ENCODE results near the gene TMCO5A. TPM values are rescaled to one million over a fixed set of nuclear protein-coding genes. Genes with fewer than 3 reads are reported as not detected.

TMCO5A gene
- total RNA-seq, 1 experiment from 2014 or later, result not detected

DNA sequence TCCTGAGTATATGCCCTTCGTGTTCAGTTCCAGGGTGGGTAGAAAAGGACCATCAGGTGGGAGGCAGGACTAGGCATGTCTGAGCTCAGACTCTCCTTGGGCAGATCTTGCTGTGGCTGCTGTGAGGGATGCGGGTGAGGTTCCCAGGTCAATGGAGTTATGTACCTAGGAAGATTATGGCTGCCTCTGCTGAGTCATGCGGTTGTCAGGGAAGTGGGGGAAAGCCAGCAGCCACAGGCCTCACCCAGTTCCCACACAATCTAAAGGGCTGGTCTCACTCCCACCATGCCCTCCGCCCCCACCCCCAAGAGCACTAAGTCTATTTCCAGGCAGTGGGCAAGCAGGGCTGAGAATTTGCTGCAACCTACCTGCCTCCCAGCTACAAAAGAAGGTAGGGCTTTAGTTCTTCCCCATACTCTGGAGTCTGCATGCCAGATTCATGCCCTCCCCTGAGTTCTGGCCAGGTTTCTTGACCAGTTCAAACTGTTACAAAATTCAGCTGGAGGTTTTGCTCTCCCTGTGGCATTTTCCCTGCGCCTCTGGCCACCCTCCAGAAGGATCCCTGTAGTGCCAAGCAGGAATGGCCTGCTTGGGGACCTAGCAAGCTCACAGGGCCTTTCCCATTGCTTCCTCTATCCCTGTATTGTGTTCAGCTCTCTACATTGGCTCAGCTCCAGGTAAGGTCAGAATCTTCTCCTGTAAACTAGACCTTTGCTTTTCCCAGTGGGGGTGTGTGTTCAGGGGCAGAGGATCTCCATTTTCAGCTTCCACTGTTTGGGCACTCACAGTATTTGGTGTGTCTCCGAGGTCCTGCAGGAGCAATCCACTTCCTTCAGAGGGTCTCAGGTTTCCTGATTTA, 12.7 kb upstream of the TMCO5A start (continued):
- TF ChIP-seq, protein P1, sequence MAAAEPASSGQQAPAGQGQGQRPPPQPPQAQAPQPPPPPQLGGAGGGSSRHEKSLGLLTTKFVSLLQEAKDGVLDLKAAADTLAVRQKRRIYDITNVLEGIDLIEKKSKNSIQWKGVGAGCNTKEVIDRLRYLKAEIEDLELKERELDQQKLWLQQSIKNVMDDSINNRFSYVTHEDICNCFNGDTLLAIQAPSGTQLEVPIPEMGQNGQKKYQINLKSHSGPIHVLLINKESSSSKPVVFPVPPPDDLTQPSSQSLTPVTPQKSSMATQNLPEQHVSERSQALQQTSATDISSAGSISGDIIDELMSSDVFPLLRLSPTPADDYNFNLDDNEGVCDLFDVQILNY (CRISPR knock-in tag; IDR thresholded peaks at IDR 0.05), result no peak
- TF ChIP-seq ZNF416 (CRISPR knock-in tag; IDR thresholded peaks at IDR 0.05) (no peak), ZBTB21 (CRISPR knock-in tag; IDR thresholded peaks at IDR 0.05; ENCODE audit: borderline replicate concordance) (no peak), CREB1 (CRISPR knock-in tag; IDR thresholded peaks at IDR 0.05) (no peak), ZNF232 (CRISPR knock-in tag; IDR thresholded peaks at IDR 0.05) (no peak), ZNF138 (CRISPR knock-in tag; conservative IDR thresholded peaks at IDR 0.05) (no peak), KAT7 (CRISPR knock-in tag; IDR thresholded peaks at IDR 0.05; ENCODE audit: borderline replicate concordance) (no peak), PRRX2 (CRISPR knock-in tag; IDR thresholded peaks at IDR 0.05) (no peak), ZNF423 (CRISPR knock-in tag; IDR thresholded peaks at IDR 0.05) (no peak), HMGA2 (CRISPR knock-in tag; IDR thresholded peaks at IDR 0.05) (no peak)
- TF ChIP-seq, protein P2, sequence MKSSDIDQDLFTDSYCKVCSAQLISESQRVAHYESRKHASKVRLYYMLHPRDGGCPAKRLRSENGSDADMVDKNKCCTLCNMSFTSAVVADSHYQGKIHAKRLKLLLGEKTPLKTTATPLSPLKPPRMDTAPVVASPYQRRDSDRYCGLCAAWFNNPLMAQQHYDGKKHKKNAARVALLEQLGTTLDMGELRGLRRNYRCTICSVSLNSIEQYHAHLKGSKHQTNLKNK (CRISPR knock-in tag; IDR thresholded peaks at IDR 0.05), result no peak
- TF ChIP-seq, protein P3, sequence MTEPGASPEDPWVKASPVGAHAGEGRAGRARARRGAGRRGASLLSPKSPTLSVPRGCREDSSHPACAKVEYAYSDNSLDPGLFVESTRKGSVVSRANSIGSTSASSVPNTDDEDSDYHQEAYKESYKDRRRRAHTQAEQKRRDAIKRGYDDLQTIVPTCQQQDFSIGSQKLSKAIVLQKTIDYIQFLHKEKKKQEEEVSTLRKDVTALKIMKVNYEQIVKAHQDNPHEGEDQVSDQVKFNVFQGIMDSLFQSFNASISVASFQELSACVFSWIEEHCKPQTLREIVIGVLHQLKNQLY (CRISPR knock-in tag; IDR thresholded peaks at IDR 0.05), result no peak
- TF ChIP-seq, protein P4, sequence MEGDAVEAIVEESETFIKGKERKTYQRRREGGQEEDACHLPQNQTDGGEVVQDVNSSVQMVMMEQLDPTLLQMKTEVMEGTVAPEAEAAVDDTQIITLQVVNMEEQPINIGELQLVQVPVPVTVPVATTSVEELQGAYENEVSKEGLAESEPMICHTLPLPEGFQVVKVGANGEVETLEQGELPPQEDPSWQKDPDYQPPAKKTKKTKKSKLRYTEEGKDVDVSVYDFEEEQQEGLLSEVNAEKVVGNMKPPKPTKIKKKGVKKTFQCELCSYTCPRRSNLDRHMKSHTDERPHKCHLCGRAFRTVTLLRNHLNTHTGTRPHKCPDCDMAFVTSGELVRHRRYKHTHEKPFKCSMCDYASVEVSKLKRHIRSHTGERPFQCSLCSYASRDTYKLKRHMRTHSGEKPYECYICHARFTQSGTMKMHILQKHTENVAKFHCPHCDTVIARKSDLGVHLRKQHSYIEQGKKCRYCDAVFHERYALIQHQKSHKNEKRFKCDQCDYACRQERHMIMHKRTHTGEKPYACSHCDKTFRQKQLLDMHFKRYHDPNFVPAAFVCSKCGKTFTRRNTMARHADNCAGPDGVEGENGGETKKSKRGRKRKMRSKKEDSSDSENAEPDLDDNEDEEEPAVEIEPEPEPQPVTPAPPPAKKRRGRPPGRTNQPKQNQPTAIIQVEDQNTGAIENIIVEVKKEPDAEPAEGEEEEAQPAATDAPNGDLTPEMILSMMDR (IDR thresholded peaks at IDR 0.05), result no peak

- H3K27me3 Mint-ChIP-seq (ENCODE audit: low read depth), result no peaks in the 10 kb centered on the region
- H3K9me3 Mint-ChIP-seq, result 0 out of 2 replicates have a peak, but pooled peaks cover 4% of the 10 kb centered on the region
- TF ChIP-seq ZNF671 (CRISPR knock-in tag; IDR thresholded peaks at IDR 0.05), result no peak
- TF ChIP-seq ELF4 (CRISPR knock-in tag; IDR thresholded peaks at IDR 0.05; ENCODE audit: low read depth), result no peak
- TF ChIP-seq KAT7 (CRISPR knock-in tag; IDR thresholded peaks at IDR 0.05; ENCODE audit: borderline replicate concordance), result no peak
- no peak for TF ChIP-seq NFE2L1 (CRISPR knock-in tag; IDR thresholded peaks at IDR 0.05)
- no peak for DNase-seq (ENCODE audit: low spot score)
- no peak overlapping the region for H3K27ac Mint-ChIP-seq
- no peak overlapping the region for H3K4me3 Mint-ChIP-seq
- no peaks in the 10 kb centered on the region for H3K36me3 Mint-ChIP-seq
- H3K4me1 Mint-ChIP-seq, result peaks cover 9% of the 10 kb centered on the region
- ChIA-PET POLR2A (no interaction called here), CTCF (no interaction called here)
- no peak for ATAC-seq
Observed at GRCh38 chr15:37926136-37926535, 8.3 kb upstream of the TMCO5A start.

DNA sequence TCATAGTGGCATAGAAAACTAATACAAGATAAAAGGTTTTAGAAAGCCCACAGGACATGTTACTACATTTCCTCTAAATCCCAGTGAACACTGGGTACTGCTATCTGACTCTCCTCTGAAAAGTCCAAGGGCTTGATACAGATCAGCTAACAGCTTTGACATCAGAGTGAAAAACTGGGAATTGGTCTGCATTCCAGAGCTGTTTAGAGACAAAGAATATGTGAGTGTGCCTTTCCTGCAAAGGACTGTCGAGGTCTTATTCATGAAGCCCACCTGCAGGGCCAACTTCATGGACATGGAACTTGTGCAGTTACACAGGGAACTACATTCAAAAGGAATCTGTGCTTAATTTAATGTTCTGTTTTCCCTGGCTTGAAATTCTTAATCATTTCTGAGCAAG, 5.2 kb upstream of the TMCO5A start:
- Mint-ChIP-seq H3K9me3 (no peaks in the 10 kb centered on the region), H3K4me1 (peaks cover 9% of the 10 kb centered on the region), H3K27me3 (ENCODE audit: low read depth) (no peaks in the 10 kb centered on the region), H3K36me3 (no peaks in the 10 kb centered on the region), H3K27ac (no peak overlapping the region), H3K4me3 (no peak overlapping the region)
- DNase-seq (ENCODE audit: low spot score), result no peak
- ChIA-PET CTCF (no interaction called here), POLR2A (no interaction called here)
- ATAC-seq, result peak; percentile 67
- TF ChIP-seq ZNF512 (CRISPR knock-in tag; IDR thresholded peaks at IDR 0.05; ENCODE audit: borderline replicate concordance) (no peak), HMGA2 (CRISPR knock-in tag; IDR thresholded peaks at IDR 0.05) (no peak), ZBTB43 (CRISPR knock-in tag; IDR thresholded peaks at IDR 0.05) (no peak), SOX15 (CRISPR knock-in tag; IDR thresholded peaks at IDR 0.05) (no peak), ZNF416 (CRISPR knock-in tag; IDR thresholded peaks at IDR 0.05) (no peak), NR3C1 (CRISPR knock-in tag; conservative IDR thresholded peaks at IDR 0.05; ENCODE audit: low read depth) (no peak), NFATC4 (CRISPR knock-in tag; IDR thresholded peaks at IDR 0.05) (no peak), GTF2I (CRISPR knock-in tag; conservative IDR thresholded peaks at IDR 0.05) (no peak), ZNF317 (CRISPR knock-in tag; IDR thresholded peaks at IDR 0.05; ENCODE audit: borderline replicate concordance, low read depth) (no peak)
- TF ChIP-seq, protein P5, sequence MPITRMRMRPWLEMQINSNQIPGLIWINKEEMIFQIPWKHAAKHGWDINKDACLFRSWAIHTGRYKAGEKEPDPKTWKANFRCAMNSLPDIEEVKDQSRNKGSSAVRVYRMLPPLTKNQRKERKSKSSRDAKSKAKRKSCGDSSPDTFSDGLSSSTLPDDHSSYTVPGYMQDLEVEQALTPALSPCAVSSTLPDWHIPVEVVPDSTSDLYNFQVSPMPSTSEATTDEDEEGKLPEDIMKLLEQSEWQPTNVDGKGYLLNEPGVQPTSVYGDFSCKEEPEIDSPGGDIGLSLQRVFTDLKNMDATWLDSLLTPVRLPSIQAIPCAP (CRISPR knock-in tag; IDR thresholded peaks at IDR 0.05), result no peak
- TF ChIP-seq, protein P3 (CRISPR knock-in tag; IDR thresholded peaks at IDR 0.05), result no peak
- TF ChIP-seq, protein P6, sequence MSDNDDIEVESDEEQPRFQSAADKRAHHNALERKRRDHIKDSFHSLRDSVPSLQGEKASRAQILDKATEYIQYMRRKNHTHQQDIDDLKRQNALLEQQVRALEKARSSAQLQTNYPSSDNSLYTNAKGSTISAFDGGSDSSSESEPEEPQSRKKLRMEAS (CRISPR knock-in tag; IDR thresholded peaks at IDR 0.05), result no peak
